PFSK-1 (cell line): ENCODE data around the gene ZNF768.

Experiments
- FOXP2 ChIP-seq: optimal IDR thresholded peaks from 2 replicates; pipeline ENCODE3; 2011; ENCODE audit warnings: borderline replicate concordance, control low read depth, inconsistent platforms; ENCODE audit not compliant: insufficient read depth; ENCODE audit errors: extremely low read length, extremely low read depth
- POLR2AphosphoS5 ChIP-seq: IDR thresholded peaks from 2 replicates; pipeline ENCODE4 v1.6.1; 2012; ENCODE audit warnings: low read depth, mild to moderate bottlenecking, control low read depth, low read length, moderate library complexity
- REST ChIP-seq, 2 experiments: IDR thresholded peaks; 2 replicates each; pipeline versions ENCODE4 v1.6.1 to v1.8.0; 2011 to 2012; ENCODE audit warnings: low read depth in 2 of 2, low read length in 2 of 2, control low read depth in 1 of 2, inconsistent platforms in 1 of 2, mild to moderate bottlenecking in 1 of 2, moderate library complexity in 1 of 2; ENCODE audit not compliant: insufficient read depth in 1 of 2
- SIN3A ChIP-seq: IDR thresholded peaks from 2 replicates; pipeline ENCODE4 v1.6.1; 2012; ENCODE audit warnings: mild to moderate bottlenecking, low read length, moderate library complexity, borderline replicate concordance; ENCODE audit not compliant: insufficient read depth
- TAF1 ChIP-seq: IDR thresholded peaks from 2 replicates; pipeline ENCODE4 v1.6.1; 2012; ENCODE audit warnings: low read length, control low read depth, borderline replicate concordance; ENCODE audit not compliant: insufficient read depth

ZNF768 gene

DNA sequence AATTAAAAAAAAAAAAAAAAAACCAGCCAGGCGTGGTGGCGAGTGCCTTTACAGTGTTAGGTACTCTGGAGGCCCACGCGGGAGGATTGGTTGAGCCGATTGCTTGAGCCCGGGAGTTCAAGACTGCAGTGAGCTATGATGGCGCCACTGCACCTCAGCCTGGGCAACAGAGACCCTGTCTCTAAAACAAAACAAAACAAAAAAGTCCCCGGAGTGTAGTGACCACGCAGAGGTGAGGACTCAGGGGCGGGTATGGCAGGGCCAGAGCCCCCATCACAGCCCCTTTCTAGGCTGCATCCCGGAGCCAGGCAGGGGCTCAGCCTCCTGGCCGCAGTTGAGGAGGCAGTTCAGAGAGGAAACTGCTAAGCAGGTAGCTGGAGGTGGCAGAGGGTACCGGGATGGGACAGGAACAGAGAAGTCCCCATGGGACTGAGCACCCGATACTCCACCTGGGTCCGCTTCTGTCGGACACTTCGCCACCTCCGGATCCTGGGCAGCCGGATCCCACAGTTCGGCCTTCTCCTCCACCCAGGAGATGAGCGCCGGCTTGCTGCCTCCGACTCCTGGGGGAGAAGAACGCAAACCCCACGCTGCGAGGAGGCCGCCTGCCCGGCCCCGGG lies 7.5 kb upstream of the ZNF768 start:
- TF ChIP-seq FOXP2 (no peak), REST (IDR thresholded peaks at IDR 0.05; ENCODE audit: insufficient read depth in 1 of 2, low read depth in 2 of 2, low read length in 2 of 2) (no peak), SIN3A (no peak), TAF1 (no peak), POLR2AphosphoS5 (no peak)

DNA sequence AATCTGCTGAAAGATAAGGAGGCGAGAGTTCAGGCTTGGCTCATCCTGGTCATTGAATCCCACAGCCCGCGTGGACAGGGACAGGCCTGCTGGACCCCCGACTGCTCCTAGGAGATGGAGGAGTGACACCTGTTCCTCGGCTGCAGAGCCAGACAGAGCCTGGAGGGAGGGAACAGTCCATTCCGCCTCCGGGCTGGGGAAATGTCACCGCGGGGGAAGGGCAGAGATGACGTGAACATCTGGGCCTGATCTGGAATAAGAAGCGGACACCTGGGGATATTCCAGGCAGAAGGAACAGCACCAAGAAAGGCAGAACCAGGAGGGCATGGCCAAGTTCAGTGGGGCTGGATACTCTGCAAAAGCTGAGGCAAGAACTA lies 6.8 kb upstream of the ZNF768 start:
- TF ChIP-seq POLR2AphosphoS5 (no peak), FOXP2 (no peak), REST (IDR thresholded peaks at IDR 0.05; ENCODE audit: insufficient read depth in 1 of 2, low read depth in 2 of 2, low read length in 2 of 2) (no peak), TAF1 (no peak), SIN3A (no peak)

DNA sequence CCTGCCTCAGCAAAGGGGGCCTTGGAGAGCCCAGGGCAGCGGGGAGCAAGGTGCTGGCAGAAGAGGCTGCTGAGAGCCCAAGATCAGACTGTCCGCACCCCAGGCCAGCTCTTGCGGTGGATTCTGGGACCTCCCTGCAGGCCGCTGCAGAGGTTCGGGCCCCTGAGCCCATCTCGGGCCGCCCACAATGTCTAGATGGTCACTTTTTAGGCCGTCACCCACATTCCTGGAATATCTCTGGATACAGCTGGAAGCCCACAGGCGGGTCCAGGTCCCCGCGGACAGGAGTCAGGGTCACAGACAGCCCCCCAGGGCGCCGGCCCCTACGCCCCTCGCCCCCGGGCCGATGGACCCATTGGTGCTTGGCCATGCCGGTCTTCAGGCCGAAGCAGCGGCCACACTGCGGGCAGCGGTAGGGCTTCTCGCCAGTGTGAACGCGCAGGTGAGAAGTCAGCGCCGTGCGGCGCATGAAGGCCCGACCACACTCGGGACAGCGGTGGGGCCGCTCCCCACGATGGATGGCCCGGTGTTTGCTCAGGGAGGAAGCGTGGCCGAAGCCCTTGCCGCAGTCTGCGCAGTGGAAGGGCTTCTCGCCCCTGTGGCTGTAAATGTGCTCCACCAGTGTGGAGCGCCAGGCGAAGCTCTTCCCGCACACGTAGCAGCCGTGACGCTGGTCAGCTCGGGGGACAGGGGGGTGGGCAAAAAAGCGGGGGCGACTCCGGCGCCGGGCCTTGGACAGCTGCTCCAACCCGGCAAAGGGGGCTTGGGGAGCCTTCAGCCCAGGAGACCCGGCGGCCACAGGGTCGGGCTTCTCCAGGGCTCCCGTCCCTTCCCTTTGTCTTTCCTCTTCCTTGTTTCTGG lies 6.1 kb upstream of the ZNF768 start:
- TF ChIP-seq SIN3A: no peak
- TF ChIP-seq FOXP2: no peak
- TF ChIP-seq TAF1: no peak
- no peak for TF ChIP-seq POLR2AphosphoS5

GRCh38 chr16:30530163-30531037 lies 4.0 kb upstream of the ZNF768 start:
- TF ChIP-seq TAF1 (no peak), SIN3A (no peak), FOXP2 (no peak), POLR2AphosphoS5 (no peak), REST (IDR thresholded peaks at IDR 0.05; ENCODE audit: insufficient read depth in 1 of 2, low read depth in 2 of 2, low read length in 2 of 2) (no peak)

- TF ChIP-seq SIN3A: no peak
- TF ChIP-seq FOXP2: no peak
- TF ChIP-seq REST (IDR thresholded peaks at IDR 0.05; ENCODE audit: insufficient read depth in 1 of 2, low read depth in 2 of 2, low read length in 2 of 2): no peak
- TF ChIP-seq TAF1: no peak
- no peak for TF ChIP-seq POLR2AphosphoS5
Measured at GRCh38 chr16:30528799-30529457, 2.6 kb upstream of the ZNF768 start.
